GM18861 (cell line): Measurements from ENCODE around the gene SCG3.

Source experiments
- ATAC-seq: cut with Tn5 transposase; IDR thresholded peaks from one replicate; pipeline ENCODE4 v1.9.1; 2021; ENCODE audit not compliant: unreplicated experiment

The SCG3 gene

DNA sequence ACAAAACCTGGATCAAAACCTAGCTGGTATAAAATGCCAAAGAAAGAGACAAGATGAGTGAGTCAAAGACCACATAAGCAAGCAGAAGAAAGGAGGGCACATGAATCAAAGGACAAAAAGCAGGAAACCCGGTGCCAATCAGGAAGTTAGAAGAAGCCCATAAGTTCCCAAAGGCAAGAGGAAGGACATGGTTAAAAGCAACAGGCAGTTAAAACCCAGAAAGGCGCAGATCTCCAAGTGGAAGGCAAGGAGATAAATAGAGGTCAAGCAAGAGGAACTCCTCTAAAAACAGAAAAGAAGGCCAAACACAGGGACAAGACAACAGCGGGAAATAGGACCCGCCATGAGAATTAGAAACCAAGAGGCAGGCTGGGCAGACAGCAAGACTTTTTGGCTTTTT lies 74.5 kb downstream of the SCG3 start:
- no peak for ATAC-seq

DNA sequence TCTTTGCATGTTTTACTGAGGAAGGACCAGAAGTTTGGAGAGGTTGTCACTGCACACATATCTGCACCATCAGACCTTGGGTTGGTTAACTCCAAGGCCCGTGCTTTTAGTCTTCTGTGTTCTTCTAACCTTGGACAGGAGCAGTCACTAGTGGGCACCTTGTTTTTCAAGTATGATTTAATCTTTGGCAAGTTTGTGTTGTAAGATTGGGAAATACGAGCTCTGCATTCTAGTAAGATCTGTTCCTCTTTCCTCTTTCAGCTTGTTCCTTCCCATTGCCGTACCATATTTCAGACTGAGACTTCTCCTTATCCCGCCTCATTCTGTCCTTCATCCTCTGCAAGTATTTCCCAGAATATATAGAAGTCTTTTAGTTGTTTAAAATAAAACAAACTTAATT lies 75.2 kb downstream of the SCG3 start:
- ATAC-seq, result no peak

DNA sequence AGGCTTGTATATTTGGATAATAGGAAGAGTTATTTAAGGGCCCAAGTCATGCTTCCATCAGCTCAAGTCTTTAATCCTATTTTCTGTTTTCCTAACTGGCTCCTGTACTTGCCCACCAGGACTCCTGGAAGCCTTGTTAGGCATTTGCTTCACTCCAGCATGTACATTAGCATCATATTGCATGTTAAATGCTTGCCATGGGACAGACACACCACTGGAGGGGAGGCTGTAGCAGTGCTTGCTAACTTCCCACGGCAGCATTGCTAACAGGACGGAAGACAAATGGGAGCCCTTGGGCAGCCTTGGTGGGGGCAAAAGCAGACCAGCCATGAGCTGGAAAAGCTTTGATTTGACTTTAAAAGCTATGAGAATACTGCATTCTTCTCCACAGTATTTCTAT lies 76.1 kb downstream of the SCG3 start:
- ATAC-seq, result no peak

DNA sequence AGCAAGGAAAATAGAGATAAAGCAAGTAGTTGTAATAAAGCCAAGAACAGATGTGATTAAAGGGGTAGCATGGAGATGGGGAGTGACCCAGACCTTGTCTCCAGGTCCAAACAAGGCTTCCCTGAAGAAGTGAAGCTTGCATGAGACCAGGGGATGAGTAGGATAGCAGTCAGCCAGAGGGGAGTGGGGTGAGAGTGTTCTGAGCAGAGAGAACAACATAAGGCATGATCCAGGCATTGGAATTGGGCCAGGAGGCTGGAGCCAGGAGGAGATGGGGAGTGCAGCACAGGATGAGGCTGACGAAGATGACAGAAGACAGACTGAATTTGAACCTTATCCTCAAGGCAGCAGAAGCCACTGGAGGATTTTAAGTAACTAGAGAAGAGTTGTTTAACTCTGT lies 77.3 kb downstream of the SCG3 start:
- no peak for ATAC-seq

DNA sequence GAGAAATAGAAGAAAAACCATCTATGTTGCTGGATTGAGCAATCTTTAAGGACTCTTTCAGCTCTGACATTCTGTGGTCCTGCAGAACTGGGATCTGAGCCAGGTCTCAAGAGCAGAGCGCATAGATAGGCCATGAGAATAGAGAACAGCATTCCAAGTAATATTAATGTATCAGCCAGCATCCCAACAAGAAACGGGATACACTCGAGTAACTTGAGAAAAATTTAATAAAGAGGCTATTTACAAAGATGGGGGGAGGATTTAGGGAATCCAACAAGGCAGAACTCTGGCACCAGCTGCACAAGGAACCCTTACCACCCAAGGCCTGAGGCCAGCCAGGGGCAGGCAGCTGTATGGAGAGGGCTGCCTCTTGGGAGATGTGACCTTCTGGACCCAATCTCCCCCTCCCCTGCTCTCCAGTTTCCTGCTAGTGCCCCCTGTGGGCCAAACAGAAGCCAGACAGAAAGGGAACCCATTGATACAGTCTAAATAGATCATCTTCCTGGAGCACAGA lies 78.3 kb downstream of the SCG3 start:
- no peak for ATAC-seq

DNA sequence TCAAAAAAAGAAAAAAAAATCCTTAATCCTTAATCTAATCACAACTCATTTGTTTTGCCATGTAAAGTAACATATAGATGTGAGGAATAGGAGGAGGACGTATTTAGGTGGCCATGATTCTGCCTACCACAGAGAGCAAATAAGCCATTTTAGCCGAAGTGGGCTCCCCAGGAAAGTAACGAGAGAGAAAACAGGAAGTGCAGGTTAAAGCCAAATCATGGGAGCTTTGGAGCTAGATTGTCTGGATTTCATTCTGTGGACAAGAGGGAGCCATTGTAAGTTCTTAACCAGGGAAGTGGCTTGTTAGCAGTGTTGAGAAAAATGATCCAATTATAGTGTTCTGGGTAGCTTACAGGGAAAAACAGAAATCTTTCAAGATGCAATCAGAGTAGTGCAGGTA lies 79.5 kb downstream of the SCG3 start:
- ATAC-seq, result no peak

DNA sequence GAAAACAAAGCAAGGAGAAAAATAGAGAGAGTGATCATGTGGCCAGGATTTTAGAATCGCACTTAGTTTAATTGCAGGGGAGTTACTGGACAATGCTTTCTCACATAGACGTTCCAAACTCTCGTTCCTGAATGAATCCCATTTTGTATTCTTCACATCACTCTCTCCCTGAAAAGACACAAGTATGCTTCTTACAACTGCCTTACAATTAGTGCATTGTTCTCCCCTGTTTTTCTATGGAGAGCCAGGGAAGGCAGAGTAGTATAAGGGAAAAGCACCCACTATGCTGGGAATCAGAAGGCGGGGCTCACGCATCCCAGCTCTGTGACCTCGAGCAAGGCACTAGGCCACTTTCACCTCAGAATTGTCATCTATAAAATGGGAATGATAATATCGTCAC lies 84.4 kb downstream of the SCG3 start:
- ATAC-seq, result no peak

DNA sequence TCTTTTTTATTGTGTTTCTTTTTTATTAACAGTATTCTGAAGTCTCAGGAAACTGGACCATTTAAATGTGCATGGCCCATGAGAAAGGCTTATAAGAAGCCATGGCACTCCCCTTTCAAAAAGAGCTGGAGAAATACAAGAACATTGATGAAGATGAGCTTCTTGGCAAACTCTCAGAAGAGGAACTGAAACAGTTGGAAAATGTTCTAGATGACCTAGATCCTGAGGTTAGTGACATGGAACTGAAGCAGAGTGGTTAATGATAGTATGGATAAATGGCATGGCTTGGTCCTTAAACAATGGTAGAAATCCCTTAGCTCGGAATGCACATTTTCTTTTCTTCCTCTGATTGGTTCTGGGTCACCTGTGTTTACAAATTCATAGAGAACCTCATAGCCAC lies 85.0 kb downstream of the SCG3 start:
- ATAC-seq, result no peak

DNA sequence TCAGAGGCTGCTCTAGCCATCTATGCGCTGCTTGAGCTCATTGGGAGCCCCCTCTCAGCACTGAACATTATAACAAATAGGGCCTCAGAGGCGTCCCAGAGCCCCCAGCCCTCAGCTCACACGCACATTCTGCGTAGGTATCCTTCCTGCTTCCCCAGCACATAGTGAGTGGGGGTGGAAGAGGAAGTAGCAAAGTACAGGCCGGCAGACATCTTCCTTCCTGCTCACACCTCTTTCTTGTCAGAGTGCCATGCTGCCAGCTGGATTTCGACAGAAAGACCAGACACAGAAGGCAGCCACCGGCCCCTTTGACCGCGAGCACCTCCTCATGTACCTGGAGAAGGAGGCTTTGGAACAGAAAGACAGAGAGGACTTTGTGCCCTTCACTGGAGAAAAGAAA lies 86.7 kb downstream of the SCG3 start:
- no peak for ATAC-seq
